ENCODE measurements around the gene RASGRP3. TPM values are rescaled to one million over a fixed set of nuclear protein-coding genes. Genes with fewer than 3 reads are reported as not detected.
"Not testable (repeated sequence)": the region's sequence is repeated elsewhere in the genome, so short reads cannot be mapped to it uniquely, and the experiment has no call there.

The RASGRP3 gene, protein sequence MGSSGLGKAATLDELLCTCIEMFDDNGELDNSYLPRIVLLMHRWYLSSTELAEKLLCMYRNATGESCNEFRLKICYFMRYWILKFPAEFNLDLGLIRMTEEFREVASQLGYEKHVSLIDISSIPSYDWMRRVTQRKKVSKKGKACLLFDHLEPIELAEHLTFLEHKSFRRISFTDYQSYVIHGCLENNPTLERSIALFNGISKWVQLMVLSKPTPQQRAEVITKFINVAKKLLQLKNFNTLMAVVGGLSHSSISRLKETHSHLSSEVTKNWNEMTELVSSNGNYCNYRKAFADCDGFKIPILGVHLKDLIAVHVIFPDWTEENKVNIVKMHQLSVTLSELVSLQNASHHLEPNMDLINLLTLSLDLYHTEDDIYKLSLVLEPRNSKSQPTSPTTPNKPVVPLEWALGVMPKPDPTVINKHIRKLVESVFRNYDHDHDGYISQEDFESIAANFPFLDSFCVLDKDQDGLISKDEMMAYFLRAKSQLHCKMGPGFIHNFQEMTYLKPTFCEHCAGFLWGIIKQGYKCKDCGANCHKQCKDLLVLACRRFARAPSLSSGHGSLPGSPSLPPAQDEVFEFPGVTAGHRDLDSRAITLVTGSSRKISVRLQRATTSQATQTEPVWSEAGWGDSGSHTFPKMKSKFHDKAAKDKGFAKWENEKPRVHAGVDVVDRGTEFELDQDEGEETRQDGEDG
- 13.9 and 14.1 TPM in 2 replicates for total RNA-seq

DNA sequence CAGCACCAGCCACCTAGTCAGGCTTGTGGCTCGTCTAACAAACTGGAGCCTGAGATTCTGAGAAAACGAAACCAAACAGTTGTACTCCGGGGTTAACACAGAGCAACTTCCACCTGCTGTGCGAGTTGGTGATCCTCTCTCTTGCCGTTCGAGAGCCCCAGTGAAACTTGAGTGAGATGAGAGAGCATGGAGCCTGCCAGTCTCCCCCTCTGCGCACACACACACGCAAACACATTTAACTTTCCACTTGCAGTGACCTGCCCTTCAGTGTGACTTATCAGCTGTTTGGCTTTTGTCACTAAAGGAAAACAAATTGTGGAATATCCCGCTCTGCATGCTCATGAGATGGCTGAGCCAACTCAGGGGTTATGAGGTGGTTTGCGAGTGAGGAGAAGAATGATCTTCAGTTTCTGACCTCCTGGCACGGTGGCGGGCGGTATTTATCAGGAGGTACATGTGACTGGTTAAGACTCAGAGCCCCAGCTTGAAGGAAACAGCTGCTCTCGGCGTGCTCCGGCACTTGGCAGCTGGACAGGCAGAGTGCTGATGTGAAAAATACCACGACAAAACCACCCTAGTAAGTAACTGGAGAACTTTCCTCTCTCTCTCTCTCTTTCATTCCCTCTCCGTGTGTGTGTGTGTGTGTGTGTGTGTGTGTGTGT, at the start of gene RASGRP3:
RASGRP3 (plus strand) TSS at position 519 of the 662 bp plus-strand sequence. CDS start 38,488 bp downstream, outside the sequence.
- intact Hi-C loops (cut with micrococcal nuclease) = loop anchor here (1.0 to 5.0 kb wide), 11 partner anchors 21 to 1309 kb away; partner anchors contain the start of genes BIRC6, FAM98A, SLC30A6 and TTC27

DNA sequence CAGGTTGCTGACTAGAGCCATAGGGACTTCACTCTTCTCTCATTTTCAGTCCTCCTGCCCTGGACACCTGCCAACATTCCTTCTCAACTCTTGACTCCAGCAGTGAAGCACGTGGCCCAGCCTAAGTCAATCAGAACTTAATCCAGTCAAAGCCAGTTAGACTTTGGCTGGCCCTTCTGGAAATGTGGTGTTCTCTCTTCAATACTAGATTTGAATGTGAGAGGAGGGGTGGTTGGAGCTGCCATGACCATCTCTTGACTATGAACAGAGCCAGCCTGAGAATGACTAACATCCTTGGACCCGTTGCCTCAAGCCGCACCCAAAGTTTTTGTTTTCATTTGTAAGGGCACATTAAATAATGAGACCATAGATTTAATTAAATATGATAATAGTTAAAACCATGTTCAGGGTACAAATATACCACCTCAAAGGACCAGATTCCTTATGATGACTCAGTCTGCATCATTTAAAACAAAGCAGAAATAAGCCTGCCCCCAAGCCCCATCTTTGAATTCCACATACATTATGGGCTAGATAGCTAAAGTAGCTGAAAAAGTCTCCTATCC, 49.7 kb upstream of the RASGRP3 start:
- intact Hi-C loops (cut with micrococcal nuclease) = no loop called here

DNA sequence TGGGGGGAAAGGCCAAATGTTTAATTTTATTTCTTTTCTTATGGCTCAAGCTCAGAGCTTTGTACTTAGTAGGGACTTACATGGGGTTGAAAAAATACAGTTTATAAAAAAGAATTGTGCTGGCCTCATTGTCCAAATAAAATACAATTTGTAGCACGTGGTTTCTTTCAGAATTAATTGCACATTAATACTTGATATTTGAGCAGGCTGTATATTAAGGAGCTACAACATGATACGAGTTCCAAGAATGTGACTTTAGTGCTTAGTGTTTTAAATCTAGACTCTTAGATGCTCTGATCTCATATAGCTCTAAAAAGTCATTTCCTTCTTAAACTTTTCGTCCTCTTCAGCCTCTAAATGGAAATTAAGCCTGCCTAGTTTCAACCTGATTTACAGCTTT, 46.4 kb upstream of the RASGRP3 start:
- intact Hi-C loops (cut with micrococcal nuclease) = no loop called here

DNA sequence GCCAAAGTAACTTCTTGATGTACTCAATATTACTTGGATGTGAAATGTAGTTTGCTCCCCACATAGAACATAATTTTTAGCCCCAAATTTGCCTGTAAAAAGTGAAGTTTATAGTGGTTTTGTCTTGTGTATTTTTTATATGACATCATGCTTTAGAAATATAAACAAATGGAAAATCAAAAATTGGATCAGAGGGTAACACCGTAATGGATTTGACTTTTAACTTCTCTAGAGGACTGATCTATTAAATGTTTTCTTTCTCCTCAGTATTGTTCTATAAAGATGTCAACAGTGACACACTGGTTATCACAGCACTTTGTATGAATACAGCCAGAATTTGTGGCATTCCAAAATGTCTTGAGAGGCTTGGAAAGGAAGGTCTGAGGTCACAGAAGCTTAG, 45.6 kb upstream of the RASGRP3 start:
- intact Hi-C loops (cut with micrococcal nuclease) = no loop called here

DNA sequence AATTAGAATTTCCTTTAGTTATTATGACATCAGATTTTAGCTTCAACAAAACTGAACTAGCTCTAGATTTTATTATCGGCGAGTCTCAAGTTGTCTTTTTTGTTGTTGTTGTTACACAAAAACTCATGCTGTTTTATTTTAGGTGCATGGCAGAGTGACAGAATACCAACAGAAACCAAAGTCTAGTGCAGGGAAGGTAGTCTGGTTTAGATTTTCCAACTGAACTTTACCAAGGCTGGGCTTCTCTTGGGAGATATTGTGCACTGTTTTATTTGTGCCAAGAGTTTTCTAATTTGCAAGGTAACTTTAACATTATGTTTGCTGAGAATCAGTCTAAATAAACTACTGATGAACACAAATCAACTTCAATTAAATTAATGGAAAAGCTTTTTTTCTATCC, 43.6 kb upstream of the RASGRP3 start:
- intact Hi-C loops (cut with micrococcal nuclease) = no loop called here

DNA sequence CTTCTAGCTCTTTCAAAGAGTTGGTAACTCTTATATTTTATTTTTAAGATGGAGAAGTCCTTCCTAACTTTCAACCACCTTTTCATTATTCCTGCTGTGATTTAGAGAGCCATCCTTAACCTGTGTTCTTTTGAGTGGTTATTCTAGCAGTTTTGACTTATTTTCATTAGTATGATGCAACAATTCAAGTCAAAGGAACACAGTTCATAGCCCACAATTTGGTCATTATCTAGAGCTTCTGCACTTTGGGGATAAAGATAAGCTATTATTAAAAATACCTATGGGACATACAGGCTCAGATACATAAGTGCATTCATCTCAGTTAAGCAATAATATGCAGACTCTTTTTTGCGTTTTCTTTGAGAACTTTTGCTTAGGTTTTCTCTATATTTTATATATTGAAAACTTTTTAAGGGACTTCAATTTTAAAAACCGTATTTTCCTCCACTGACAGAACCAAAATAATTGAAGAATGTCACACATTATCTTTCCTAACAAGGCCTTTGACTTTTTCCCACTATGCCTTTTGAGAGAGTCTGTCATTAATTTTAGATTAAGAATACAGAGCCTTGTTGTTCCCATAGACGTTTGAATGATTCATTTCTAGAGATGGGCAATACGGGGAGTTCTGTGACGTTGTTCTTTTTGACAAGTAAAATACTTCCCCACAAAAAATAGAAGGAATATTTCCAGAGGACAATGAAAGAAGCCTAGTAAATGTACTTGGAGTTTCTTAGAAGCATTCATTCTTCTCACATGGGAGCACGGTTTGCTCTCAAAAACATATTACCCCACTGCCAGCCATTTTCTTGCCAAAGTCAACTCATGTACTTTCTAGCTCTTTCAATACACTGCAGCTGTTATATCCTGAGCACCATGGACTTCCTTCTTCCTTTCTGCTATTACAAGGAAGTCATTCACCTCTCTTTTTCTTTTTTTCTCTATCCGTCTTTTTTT, 42.9 kb upstream of the RASGRP3 start:
- intact Hi-C loops (cut with micrococcal nuclease) = no loop called here

DNA sequence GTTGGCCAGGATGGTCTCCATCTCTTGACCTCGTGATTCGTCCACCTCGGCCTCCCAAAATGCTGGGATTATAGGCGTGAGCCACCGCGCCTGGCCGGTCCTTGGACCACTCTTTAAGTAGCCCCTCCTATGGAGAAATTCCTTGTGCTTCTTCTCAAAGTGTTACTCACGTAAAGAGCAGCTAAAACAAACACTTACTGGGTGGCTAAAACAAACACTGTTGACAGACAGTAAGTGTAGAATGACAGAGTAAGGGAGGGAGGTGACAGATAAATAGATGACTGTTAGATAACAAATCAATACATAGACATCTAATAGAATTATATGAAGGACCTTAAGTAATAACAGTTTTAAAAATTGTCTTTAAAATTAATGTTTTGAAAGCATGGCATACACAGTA, 40.9 kb upstream of the RASGRP3 start:
- intact Hi-C loops (cut with micrococcal nuclease) = no loop called here

DNA sequence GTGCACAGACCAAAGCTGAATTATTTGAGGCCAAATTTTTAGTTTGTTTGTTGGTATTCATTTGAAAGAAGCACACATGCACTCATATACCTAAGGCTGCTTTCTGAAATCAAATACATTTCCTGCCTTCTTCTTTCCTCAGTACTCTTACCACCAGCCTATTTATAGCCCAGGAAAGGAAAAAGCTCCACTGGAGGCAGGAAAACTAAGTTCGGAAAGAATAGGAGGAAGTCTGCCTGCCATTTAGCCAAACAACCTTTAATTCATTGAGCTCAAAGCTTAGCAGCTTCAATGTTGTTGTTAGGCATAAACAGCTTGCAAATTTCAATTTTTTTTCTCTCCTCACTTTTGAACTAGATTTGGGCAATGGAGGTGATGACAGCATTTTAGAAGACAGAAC, 40.4 kb upstream of the RASGRP3 start:
- intact Hi-C loops (cut with micrococcal nuclease) = no loop called here

DNA sequence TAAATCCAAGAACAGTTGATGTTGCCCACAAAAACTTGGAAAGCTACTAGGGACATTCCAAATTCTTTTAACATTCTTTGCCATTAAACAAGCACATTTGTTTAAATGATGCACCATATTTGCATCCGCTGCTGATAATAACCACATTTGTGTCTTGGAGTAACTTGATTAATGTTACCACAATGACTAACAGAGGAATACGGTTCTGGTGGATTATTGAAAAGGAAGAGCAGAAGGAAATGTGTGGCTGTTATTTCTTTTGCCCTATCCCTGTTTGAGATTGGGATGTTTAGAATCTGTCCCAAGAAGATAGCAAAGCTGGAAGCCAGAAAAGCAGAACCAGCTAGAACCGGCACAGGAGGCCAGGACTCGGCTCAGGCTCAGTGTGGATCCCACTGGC, 39.2 kb upstream of the RASGRP3 start:
- intact Hi-C loops (cut with micrococcal nuclease) = no loop called here

DNA sequence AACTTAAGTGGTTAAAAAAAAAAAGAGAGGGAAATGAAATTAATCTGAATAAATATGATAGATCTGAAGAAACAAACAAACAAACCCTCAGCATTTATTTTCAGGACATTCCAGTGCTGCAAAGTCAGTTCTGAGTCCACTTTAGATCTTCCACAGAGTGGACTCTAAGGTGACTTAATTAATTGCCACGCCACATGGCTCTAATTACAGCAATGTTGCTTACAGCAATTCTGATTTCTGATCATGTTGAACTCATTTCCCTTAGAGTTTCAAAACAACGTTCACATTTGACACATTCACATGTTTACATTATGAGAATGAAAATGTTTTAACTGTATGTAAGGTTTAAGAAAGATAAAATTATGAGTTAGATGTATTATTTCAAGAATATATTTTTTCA, 38.6 kb upstream of the RASGRP3 start:
- intact Hi-C loops (cut with micrococcal nuclease) = no loop called here

DNA sequence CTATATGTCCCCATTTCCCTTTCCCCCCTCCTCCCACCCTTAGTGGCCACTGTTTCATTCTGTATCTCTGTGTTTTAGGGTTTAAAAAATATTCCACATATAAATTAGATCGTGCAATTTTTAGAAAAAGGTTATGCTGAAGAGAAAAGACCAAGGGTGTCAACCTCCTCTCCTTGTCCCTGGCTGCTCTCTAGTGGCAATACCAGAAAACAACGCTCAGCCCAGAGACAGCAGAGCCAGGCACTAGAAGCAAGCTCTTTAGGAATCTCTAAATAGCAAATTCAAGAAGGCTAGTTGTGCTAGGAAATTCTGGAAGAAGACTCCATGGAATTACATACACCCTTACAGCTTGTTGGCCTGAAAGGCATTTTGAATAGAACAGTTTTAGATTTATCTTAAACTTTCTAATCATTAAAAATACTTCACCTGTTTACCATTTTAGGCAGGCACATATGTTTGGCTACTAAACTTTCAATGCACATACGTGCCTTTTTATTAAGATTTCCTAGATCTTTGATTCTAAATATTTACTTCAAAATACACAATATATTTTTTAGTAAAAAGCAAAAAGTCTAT, 35.1 kb upstream of the RASGRP3 start:
- intact Hi-C loops (cut with micrococcal nuclease) = loop anchor here (1.0 kb wide), 1 partner anchor 142 kb away; no protein-coding TSS in a partner anchor

DNA sequence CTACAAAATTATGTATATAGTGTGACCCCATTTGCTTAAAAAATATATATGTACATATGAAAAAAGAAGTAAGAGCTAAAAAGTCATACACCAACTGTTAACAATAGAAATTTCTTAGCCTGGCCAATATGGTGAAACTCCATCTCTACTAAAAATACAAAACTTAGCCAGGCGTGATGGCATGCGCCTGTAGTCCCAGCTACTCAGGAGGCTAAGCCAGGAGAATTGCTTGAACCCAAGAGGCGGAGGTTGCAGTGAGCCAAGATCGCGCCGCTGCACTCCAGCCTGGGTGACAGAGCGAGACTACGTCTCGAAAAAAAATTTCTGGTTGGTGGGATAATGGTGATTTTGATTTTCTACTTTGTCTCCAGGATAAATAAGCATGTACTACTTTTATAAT, 34.4 kb upstream of the RASGRP3 start:
- intact Hi-C loops (cut with micrococcal nuclease) = not testable (repeated sequence)

DNA sequence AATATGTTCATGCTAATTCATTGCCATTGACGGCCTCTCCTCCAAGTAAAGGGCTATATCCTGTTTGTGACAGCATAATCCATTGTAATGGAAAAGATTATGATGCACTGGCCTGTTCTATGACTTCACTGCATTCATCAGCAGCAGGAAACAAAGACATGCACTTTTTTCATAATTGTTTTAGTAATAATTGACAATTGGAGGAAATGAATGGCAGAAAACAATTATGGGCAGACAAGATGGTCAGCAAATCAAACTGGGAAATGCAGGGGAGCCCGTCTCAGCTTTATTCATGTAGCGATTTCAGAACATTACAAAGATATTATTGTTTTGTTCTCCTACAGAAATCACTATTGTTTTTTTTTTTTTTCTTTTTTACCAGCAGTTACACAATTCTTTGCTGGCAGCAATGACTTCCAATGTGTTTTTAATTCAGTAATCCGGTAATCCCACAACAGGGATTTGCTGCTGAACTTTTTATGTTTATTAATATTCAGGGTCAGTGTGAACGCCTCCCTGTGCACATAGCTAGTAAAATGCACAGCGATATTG, 33.8 kb upstream of the RASGRP3 start:
- intact Hi-C loops (cut with micrococcal nuclease) = no loop called here

DNA sequence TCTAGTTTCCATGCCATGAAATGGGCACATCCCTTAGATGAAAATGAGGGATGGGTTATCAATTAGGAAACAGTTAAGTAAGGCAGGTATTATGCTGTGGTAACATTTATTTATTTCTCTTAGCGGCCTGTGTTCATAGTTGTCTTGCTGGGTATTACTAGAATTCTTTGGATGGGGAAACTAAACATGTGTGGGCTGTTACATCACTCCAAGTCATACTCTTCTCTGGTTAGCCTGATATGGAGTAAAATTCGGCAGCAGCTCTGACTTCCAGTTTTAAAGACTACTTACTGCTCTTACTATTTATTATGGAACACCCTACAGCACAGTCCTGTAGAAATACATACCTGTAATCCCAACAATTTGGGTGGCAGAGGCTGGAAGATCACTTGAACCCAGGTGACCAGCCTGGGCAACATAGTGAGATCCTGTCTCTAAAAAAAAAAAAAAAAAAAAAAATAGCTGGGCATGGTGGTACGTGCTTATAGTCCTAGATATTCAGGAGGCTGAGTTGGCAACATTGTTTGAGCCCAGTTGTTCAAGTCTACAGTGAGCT, 33.1 kb upstream of the RASGRP3 start:
- intact Hi-C loops (cut with micrococcal nuclease) = no loop called here

DNA sequence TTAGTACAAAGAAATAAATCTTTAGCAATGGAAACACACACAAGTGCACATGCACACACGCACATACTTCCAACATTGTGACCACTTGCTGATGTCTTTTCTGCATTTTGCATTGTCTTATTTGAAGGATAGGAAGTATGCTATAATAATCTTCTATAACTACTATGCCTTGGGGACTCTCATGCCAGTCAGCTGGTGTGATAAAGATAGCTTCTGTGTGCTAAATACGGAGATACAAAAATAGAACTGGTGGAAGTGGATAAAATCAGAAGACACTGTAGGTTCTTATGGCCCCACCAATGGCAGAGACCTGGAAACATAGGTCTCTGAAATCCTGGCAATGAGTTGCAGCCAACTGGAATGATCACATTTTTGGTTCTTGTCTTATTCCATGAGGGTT, 31.5 kb upstream of the RASGRP3 start:
- intact Hi-C loops (cut with micrococcal nuclease) = no loop called here

DNA sequence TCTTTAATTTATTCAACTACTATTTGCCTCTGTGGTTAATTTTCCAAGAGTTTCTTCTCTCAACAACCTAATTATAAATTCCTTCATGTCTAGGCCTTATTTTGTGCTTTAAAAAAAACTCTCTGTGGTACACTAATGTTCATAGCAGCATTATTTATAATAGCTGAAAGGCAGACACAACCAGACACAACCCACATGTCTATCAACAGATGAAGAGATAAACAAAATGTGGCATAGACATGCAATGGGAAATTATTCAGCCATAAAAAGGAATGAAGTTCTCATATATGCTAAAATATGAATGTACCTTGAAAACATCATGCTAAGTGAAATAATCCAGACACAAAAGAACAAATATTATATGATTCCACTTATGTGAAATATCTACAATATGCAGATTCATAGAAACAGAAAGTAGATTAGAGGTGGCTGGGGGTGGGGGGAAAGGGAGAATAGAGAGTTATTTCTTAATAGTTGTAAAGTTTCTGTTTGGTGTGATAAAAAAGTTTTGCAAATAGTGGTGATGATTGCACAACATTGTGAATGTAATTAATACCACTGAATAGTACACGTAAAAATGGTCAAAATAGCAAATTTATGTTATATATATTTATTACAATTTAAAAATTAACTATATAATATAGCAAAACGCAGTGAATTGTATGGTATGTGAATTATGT, 28.1 kb upstream of the RASGRP3 start:
- intact Hi-C loops (cut with micrococcal nuclease) = no loop called here

DNA sequence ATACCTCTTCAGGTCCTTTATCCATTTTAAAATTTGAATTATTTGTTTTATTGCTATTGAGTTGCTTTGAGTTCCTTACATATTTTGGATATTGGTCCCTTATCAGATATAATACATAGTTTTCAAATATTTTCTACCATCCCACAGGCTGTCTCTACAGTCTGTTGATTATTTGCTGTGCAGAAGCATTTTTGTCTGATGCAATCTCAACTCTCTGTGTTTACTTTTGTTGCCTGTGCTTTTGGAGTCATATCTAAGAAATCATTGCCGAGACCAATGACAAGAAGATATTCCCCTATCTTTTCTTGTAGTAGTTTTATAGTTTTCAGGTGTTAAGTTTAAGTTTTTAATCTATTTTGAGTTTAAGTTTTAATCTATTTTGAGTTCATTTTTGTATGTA, 25.2 kb upstream of the RASGRP3 start:
- intact Hi-C loops (cut with micrococcal nuclease) = no loop called here

DNA sequence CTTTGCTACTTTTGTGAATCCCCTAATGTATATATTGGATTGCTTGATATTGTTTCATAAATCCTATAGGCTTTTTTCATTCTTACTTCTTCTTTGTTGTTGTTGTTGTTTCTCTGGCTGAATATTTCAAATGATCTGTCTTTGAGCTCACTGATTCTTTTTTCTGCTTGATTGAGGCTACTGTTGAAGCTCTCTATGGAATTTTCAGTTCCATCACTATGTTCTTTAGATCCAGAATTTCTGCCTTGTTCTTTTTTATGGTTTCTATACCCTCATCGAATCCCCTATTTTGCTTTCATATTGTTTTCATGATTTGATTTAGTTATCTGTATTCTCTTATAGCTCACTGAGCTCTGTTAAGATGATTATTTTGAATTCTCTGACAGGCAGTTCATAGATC, 24.6 kb upstream of the RASGRP3 start:
- intact Hi-C loops (cut with micrococcal nuclease) = no loop called here

DNA sequence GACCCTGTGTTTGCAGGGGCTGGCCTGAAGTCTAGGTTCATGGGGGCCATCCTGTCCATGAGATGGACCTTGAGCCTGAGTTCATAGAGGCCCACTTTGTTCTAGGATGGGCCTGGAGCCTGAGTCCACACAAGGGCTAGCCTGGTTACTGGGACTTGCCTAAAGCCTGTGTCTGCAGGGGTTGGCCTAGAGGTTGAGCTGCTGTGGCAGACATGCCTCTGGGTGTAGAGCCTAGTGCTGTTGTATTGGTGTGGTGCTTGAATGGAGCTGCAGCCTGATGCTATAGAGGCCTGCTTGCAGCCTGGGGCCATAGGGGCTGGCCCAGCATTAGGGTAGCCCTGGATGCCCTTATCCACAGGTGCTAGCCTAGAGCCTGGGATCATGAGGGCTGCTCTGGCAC, 23.9 kb upstream of the RASGRP3 start:
- intact Hi-C loops (cut with micrococcal nuclease) = no loop called here

All from T-helper 1 cell treated with Interleukin-12 subunit alpha and Interleukin-12 subunit beta and Interleukin-4 antibody, amounts not matched to agents 30 ng/mL and 1 ng/mL, for 36 hours (primary cell).